GM18951 (cell line): ENCODE data around the gene SBF2.

Source experiments
- POLR2A ChIP-seq: IDR thresholded peaks from 4 replicates; pipeline ENCODE4 v1.6.1; 2011; ENCODE audit warnings: mild to moderate bottlenecking; ENCODE audit not compliant: insufficient read length, insufficient read depth; ENCODE audit errors: extremely low read depth
- in situ Hi-C: fragments of 300-500 bp; cut with MboI; formaldehyde crosslinking; loops from one replicate; pipeline ENCODE4 v1.12.0; 2022; ENCODE audit warnings: low sequenced_read_pairs, mixed read lengths, inconsistent platforms; ENCODE audit not compliant: unreplicated experiment

Gene SBF2

DNA sequence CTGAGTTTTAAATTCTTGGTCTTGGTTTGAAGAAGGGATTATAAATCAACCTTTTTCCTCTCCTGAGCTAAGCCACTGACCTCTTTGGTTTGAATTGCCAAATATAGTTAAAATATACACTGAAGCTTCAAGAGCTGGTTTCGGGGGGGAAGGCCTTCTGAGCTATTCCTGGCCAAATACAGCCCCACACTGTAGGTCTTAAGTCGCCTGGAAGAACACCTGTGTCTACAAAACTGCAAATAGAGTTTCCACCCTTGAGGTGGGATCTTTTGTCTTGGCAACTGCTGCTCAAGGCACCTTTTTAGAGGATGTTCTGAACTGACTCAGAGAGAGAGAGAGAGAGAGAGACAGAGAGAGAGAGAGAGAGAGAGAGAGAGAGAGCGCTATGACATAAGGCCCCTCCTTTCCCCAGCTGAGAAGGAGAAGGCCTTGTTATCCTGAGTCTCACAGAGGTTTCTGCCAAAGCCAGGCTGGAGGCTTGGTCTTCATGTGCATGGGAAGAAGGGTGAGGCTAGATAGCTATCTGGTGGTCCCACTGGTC is 16.4 kb upstream of the SBF2 start:
- in situ Hi-C loops: loop anchor here (25.0 kb wide), 1 partner anchor 548 kb away; no protein-coding TSS in a partner anchor

DNA sequence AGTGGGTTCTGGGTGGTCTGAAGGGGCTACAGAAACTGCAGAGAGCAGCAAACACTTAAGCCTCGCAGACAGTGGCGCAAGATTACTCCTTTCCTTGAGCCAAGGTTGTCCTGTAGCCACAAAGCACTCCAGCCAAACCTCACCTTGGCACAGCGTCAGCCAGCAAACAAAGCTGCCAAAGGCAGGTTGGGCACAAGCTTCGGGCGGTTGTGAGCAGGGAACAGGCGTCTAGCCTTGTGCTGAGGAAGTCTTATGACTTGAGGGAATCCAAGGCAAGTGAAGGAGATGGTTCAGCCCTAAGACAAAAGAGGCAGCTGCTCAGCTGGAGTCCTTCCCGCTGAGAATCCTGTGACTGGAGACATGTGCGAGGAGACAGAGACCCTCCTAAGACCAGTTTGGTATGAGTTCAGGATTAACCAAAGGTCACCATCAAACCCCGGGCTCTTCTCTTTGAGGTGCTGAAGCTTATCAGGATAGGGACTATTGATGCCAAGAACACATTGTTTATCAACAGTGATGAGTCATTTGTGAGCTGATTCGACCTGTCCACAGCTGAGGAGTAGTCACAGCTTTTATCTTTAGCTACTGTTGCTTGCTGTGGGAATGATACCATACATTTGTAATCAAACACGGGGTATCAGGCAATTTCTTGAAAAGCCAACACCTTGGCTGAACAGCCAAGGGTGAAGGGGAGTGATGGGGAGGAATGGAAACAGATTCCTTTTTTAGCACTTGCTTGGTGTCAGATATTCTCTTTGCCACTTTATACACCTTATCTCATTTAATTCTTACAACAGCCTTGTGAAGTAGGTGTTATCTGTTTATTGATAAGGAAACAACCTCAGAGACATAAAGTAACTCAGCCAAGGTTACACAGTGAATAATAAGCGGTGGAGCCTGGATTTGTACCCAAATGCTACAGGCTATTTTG is 15.4 kb upstream of the SBF2 start:
- TF ChIP-seq POLR2A: no peak
- in situ Hi-C loops: loop anchor here (25.0 kb wide), 1 partner anchor 547 kb away; no protein-coding TSS in a partner anchor

More for the DNA sequence above, 16.4 kb upstream of the SBF2 start:
- no peak for TF ChIP-seq POLR2A

DNA sequence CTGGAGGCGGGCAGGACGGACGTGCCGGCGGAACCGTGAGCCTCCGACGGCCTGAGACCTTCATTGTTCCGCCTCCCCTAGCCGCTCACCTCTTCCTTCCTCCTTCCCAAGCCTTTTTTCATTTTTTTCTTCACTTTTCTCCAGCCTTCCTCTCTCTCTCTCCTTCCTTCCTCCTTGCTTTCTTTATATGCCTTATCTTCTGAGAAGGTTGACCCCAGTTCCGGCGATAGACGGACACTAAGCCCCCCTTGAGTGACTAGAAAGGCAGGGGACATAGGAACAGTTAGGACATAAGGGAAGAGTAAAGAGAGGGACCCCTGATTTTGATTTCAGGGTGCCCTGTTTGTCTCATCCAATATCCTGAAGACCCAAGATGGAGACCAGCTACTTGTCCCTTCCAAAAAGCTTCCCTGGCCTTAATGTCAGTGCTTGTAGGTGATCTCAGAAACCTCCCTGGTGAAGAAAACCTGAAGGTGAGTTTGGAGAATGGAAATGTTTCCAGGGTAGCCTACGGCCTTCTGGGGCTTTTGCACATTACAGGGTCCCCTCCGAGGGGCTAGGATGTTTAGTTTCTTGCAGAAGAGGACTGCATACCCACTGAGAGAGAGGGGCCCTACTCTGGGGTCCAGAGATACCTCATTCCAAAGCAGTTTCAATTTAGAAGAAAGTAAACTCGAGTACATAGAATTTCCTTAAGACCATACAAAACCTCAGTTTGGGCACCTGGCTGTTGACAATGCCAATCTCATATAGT is 14.4 kb upstream of the SBF2 start:
- TF ChIP-seq POLR2A: no peak
- in situ Hi-C loops: loop anchor here (25.0 kb wide), 1 partner anchor 546 kb away; no protein-coding TSS in a partner anchor

DNA sequence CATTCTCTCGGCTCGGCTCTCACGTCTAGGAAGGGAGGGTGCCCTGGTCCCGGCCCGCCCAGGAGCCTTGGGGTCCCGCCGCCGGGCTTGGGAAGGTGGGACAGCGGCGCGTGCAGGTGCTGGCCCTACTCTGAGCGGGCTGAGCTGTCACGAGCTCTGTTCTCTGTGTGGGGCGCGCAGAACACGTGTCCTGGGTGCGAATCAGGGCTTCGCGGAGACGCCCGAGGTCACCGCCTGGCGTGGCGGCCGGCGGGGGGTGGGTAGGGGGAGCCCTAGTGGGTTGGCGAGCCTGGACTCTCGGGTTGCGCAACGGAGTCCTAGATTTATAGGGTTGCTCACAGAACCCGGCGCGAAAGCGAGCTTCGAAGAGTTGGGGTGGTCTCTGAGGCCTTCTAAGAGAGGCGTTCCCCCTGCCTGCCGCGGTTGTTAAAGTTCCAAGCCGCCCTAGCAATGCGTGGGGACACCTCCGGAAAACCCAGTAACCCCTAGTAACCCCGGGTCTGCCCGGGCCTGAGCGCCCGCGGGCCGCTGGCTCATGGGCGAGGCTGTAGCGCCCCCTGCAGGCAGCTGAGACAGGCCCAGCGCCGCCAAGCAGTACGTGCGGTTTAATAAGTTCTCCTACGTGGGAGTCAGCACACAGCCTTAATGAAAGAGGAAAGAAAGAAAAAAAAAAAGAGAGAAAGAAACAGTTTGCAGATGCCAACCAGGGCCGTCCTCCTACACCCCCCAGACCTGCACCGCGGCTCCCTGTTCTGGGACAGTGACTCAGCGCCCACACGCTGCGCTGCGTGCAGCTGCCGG is 13.6 kb upstream of the SBF2 start:
- in situ Hi-C loops: loop anchor here (25.0 kb wide), 1 partner anchor 545 kb away; no protein-coding TSS in a partner anchor
- no peak for TF ChIP-seq POLR2A

- in situ Hi-C loops: loop anchor here (25.0 kb wide), 1 partner anchor 545 kb away; no protein-coding TSS in a partner anchor
- TF ChIP-seq POLR2A: no peak
These were observed 13.0 kb upstream of the SBF2 start for GRCh38 chr11:10307022-10307399.

- no peak for TF ChIP-seq POLR2A
- in situ Hi-C loops: loop anchor here (25.0 kb wide), 1 partner anchor 544 kb away; no protein-coding TSS in a partner anchor
These were observed 12.2 kb upstream of the SBF2 start for GRCh38 chr11:10305964-10306918.

- in situ Hi-C loops: loop anchor here (25.0 kb wide), 1 partner anchor 543 kb away; no protein-coding TSS in a partner anchor
- TF ChIP-seq POLR2A: no peak
These were observed 11.4 kb upstream of the SBF2 start for GRCh38 chr11:10305262-10305963.

DNA sequence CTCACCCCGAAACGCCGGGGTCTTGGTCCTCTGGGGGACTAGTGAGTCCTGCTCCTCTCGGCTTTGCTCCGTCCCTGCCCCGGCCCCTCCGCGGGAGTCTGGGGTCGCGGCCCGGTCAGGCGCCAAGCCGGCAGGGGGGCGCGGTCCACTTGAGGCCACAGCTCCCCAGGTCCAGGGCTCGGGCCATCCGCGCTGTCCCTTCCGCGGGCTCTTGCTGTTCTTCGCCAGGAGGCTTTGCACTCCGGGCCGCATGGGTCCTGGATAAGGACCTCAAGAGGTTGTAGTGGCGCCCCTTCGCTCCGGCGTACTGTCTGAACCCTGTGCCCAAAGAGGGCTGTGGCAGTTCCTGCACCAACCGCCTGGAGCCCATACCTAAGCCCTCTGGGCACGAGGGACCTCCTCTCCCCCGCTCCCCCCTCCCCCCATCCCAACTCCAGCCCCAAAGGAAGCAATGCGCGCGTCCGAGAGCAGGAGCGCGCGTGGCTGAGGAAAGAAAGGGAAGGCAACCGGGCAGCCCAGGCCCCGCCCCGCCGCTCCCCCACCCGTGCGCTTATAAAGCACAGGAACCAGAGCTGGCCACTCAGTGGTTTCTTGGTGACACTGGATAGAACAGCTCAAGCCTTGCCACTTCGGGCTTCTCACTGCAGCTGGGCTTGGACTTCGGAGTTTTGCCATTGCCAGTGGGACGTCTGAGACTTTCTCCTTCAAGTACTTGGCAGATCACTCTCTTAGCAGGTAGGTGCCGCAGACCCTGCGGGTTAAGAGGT is 10.7 kb upstream of the SBF2 start, which contains the start of gene ADM:
ADM (plus strand) TSS at position 579 of the 767 bp plus-strand sequence. CDS start 628 bp downstream, outside the sequence.
- in situ Hi-C loops: loop anchor here (25.0 kb wide), 1 partner anchor 542 kb away; no protein-coding TSS in a partner anchor
- TF ChIP-seq POLR2A: peak; percentile 38

- no peak for TF ChIP-seq POLR2A
- in situ Hi-C loops: loop anchor here (25.0 kb wide), 1 partner anchor 541 kb away; no protein-coding TSS in a partner anchor
These were observed 9.7 kb upstream of the SBF2 start for GRCh38 chr11:10303558-10304363.
